Measurements from ENCODE around the gene ATP8A2.

DNA sequence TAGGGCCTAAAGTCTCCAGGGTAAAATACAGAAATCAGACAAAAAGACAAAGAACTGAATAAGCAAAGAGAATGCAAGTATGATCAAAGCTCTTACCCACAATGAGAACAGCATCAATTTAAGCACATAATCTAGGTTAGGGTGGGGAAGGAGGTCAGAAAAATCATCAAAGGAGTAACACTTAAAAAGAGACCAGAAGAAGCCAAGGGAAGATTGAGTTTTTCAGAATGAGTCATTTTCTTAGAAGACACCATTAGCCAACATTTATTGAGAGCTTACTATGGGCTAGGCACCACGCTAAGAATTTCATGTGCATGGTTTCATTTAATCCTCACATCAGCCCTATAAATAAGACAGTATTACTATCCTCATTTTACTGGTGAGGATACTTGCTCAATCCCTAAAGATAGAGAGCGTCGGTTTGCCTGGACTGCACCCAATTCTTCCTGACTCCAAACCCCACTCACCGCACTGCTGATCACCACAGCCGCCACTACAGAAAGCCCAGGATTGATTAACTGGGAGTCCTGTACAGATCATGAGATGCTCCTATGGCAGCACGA is 681.7 kb downstream of the ATP8A2 start:
- TF ChIP-seq, protein P1, sequence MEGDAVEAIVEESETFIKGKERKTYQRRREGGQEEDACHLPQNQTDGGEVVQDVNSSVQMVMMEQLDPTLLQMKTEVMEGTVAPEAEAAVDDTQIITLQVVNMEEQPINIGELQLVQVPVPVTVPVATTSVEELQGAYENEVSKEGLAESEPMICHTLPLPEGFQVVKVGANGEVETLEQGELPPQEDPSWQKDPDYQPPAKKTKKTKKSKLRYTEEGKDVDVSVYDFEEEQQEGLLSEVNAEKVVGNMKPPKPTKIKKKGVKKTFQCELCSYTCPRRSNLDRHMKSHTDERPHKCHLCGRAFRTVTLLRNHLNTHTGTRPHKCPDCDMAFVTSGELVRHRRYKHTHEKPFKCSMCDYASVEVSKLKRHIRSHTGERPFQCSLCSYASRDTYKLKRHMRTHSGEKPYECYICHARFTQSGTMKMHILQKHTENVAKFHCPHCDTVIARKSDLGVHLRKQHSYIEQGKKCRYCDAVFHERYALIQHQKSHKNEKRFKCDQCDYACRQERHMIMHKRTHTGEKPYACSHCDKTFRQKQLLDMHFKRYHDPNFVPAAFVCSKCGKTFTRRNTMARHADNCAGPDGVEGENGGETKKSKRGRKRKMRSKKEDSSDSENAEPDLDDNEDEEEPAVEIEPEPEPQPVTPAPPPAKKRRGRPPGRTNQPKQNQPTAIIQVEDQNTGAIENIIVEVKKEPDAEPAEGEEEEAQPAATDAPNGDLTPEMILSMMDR (IDR thresholded peaks at IDR 0.05): no peak
- TF ChIP-seq, protein P2, sequence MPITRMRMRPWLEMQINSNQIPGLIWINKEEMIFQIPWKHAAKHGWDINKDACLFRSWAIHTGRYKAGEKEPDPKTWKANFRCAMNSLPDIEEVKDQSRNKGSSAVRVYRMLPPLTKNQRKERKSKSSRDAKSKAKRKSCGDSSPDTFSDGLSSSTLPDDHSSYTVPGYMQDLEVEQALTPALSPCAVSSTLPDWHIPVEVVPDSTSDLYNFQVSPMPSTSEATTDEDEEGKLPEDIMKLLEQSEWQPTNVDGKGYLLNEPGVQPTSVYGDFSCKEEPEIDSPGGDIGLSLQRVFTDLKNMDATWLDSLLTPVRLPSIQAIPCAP (CRISPR knock-in tag; IDR thresholded peaks at IDR 0.05): no peak
- TF ChIP-seq, protein P3, sequence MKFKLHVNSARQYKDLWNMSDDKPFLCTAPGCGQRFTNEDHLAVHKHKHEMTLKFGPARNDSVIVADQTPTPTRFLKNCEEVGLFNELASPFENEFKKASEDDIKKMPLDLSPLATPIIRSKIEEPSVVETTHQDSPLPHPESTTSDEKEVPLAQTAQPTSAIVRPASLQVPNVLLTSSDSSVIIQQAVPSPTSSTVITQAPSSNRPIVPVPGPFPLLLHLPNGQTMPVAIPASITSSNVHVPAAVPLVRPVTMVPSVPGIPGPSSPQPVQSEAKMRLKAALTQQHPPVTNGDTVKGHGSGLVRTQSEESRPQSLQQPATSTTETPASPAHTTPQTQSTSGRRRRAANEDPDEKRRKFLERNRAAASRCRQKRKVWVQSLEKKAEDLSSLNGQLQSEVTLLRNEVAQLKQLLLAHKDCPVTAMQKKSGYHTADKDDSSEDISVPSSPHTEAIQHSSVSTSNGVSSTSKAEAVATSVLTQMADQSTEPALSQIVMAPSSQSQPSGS (CRISPR knock-in tag; IDR thresholded peaks at IDR 0.05; ENCODE audit: borderline replicate concordance, low read depth): no peak
- TF ChIP-seq, protein P4, sequence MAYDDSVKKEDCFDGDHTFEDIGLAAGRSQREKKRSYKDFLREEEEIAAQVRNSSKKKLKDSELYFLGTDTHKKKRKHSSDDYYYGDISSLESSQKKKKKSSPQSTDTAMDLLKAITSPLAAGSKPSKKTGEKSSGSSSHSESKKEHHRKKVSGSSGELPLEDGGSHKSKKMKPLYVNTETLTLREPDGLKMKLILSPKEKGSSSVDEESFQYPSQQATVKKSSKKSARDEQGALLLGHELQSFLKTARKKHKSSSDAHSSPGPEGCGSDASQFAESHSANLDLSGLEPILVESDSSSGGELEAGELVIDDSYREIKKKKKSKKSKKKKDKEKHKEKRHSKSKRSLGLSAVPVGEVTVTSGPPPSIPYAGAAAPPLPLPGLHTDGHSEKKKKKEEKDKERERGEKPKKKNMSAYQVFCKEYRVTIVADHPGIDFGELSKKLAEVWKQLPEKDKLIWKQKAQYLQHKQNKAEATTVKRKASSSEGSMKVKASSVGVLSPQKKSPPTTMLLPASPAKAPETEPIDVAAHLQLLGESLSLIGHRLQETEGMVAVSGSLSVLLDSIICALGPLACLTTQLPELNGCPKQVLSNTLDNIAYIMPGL (CRISPR knock-in tag; IDR thresholded peaks at IDR 0.05): no peak
- TF ChIP-seq TEAD1 (CRISPR knock-in tag; IDR thresholded peaks at IDR 0.05): no peak
- no peak for TF ChIP-seq JUN (CRISPR knock-in tag; IDR thresholded peaks at IDR 0.05)
- no peak for TF ChIP-seq SP1 (CRISPR knock-in tag; conservative IDR thresholded peaks at IDR 0.05)
- no peak for TF ChIP-seq SMAD3 (CRISPR knock-in tag; IDR thresholded peaks at IDR 0.05; ENCODE audit: borderline replicate concordance)
- TF ChIP-seq, protein P5, sequence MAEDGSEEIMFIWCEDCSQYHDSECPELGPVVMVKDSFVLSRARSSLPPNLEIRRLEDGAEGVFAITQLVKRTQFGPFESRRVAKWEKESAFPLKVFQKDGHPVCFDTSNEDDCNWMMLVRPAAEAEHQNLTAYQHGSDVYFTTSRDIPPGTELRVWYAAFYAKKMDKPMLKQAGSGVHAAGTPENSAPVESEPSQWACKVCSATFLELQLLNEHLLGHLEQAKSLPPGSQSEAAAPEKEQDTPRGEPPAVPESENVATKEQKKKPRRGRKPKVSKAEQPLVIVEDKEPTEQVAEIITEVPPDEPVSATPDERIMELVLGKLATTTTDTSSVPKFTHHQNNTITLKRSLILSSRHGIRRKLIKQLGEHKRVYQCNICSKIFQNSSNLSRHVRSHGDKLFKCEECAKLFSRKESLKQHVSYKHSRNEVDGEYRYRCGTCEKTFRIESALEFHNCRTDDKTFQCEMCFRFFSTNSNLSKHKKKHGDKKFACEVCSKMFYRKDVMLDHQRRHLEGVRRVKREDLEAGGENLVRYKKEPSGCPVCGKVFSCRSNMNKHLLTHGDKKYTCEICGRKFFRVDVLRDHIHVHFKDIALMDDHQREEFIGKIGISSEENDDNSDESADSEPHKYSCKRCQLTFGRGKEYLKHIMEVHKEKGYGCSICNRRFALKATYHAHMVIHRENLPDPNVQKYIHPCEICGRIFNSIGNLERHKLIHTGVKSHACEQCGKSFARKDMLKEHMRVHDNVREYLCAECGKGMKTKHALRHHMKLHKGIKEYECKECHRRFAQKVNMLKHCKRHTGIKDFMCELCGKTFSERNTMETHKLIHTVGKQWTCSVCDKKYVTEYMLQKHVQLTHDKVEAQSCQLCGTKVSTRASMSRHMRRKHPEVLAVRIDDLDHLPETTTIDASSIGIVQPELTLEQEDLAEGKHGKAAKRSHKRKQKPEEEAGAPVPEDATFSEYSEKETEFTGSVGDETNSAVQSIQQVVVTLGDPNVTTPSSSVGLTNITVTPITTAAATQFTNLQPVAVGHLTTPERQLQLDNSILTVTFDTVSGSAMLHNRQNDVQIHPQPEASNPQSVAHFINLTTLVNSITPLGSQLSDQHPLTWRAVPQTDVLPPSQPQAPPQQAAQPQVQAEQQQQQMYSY (CRISPR knock-in tag; IDR thresholded peaks at IDR 0.05): no peak
- no peak for TF ChIP-seq ZNF121 (CRISPR knock-in tag; IDR thresholded peaks at IDR 0.05)
- TF ChIP-seq, protein P6, sequence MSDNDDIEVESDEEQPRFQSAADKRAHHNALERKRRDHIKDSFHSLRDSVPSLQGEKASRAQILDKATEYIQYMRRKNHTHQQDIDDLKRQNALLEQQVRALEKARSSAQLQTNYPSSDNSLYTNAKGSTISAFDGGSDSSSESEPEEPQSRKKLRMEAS (CRISPR knock-in tag; IDR thresholded peaks at IDR 0.05): no peak
- TF ChIP-seq ETV6 (CRISPR knock-in tag; IDR thresholded peaks at IDR 0.05): no peak
- TF ChIP-seq, protein P7, sequence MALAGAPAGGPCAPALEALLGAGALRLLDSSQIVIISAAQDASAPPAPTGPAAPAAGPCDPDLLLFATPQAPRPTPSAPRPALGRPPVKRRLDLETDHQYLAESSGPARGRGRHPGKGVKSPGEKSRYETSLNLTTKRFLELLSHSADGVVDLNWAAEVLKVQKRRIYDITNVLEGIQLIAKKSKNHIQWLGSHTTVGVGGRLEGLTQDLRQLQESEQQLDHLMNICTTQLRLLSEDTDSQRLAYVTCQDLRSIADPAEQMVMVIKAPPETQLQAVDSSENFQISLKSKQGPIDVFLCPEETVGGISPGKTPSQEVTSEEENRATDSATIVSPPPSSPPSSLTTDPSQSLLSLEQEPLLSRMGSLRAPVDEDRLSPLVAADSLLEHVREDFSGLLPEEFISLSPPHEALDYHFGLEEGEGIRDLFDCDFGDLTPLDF (CRISPR knock-in tag; IDR thresholded peaks at IDR 0.05): no peak

All from WTC11 (cell line).